Activated naive CD4-positive, alpha-beta T cell treated with anti-CD3 and anti-CD28 coated beads, Interleukin-2, amount 10 ng/mL, durations not matched to agents 7 days and 5 days (primary cell): ENCODE results near the gene SDK1.

Experiments
- CTCF ChIA-PET: fragments of 350-600 bp; sonication (Branson Sonifier 250); formaldehyde crosslinking; loops from one replicate; lab custom pipeline; 2021; ENCODE audit warnings: antibody characterized with exemption; lab: Charles Lee
- DNase-seq: peaks from one replicate; pipeline ENCODE4 v3.0.0-alpha.2; 2020
- H3K27ac Mint-ChIP-seq: one replicate; pipeline ENCODE4 v1.8.0; 2021; ENCODE audit warnings: mild to moderate bottlenecking, moderate library complexity, mixed read lengths
- H3K27me3 Mint-ChIP-seq: one replicate; pipeline ENCODE4 v1.8.0; 2021; ENCODE audit warnings: mild to moderate bottlenecking, mixed read lengths
- H3K36me3 Mint-ChIP-seq: one replicate; pipeline ENCODE4 v1.8.0; 2021; ENCODE audit warnings: mixed read lengths
- H3K4me1 Mint-ChIP-seq: one replicate; pipeline ENCODE4 v1.8.0; 2021; ENCODE audit warnings: mixed read lengths
- H3K4me3 Mint-ChIP-seq: one replicate; pipeline ENCODE4 v1.8.0; 2021; ENCODE audit warnings: mild to moderate bottlenecking, moderate library complexity, mixed read lengths
- H3K9me3 Mint-ChIP-seq: one replicate; pipeline ENCODE4 v1.8.0; 2021; ENCODE audit warnings: mixed read lengths

Gene SDK1

GRCh38 chr7:4029941-4030340 lies 728.9 kb downstream of the SDK1 start:
- H3K27ac Mint-ChIP-seq: no peak overlapping the region
- no peaks in the 10 kb centered on the region for H3K27me3 Mint-ChIP-seq
- no peaks in the 10 kb centered on the region for H3K4me1 Mint-ChIP-seq

GRCh38 chr7:4030346-4030950 lies 729.4 kb downstream of the SDK1 start:
- H3K27ac Mint-ChIP-seq: no peak overlapping the region

More at GRCh38 chr7:4029941-4030340, 728.9 kb downstream of the SDK1 start:
- no peak for DNase-seq
- Mint-ChIP-seq H3K9me3 (no peaks in the 10 kb centered on the region), H3K4me3 (no peak overlapping the region), H3K36me3 (no peaks in the 10 kb centered on the region)
- CTCF ChIA-PET: no interaction called here

GRCh38 chr7:4033996-4034395 lies 732.9 kb downstream of the SDK1 start:
- DNase-seq: no peak
- H3K27me3 Mint-ChIP-seq: no peaks in the 10 kb centered on the region
- H3K4me3 Mint-ChIP-seq: no peak overlapping the region
- H3K4me1 Mint-ChIP-seq: no peaks in the 10 kb centered on the region
- H3K27ac Mint-ChIP-seq: no peak overlapping the region
- no peaks in the 10 kb centered on the region for H3K36me3 Mint-ChIP-seq
- no peaks in the 10 kb centered on the region for H3K9me3 Mint-ChIP-seq
- CTCF ChIA-PET: no interaction called here

More at GRCh38 chr7:4030346-4030950, 729.4 kb downstream of the SDK1 start:
- no peaks in the 10 kb centered on the region for H3K9me3 Mint-ChIP-seq
- no peaks in the 10 kb centered on the region for H3K27me3 Mint-ChIP-seq
- H3K36me3 Mint-ChIP-seq: no peaks in the 10 kb centered on the region
- CTCF ChIA-PET: no interaction called here
- no peaks in the 10 kb centered on the region for H3K4me1 Mint-ChIP-seq
- DNase-seq: no peak
- H3K4me3 Mint-ChIP-seq: no peak overlapping the region

GRCh38 chr7:4037308-4037707 lies 736.3 kb downstream of the SDK1 start:
- Mint-ChIP-seq H3K4me1 (no peaks in the 10 kb centered on the region), H3K36me3 (no peaks in the 10 kb centered on the region), H3K4me3 (no peak overlapping the region), H3K27me3 (no peaks in the 10 kb centered on the region), H3K9me3 (no peaks in the 10 kb centered on the region), H3K27ac (no peak overlapping the region)
- DNase-seq: no peak
- CTCF ChIA-PET: no interaction called here

- Mint-ChIP-seq H3K4me1 (no peaks in the 10 kb centered on the region), H3K9me3 (no peaks in the 10 kb centered on the region), H3K36me3 (no peaks in the 10 kb centered on the region), H3K27ac (no peak overlapping the region), H3K4me3 (no peak overlapping the region), H3K27me3 (no peaks in the 10 kb centered on the region)
- CTCF ChIA-PET: no interaction called here
- no peak for DNase-seq
Observed at GRCh38 chr7:4037877-4038276, 736.8 kb downstream of the SDK1 start.

GRCh38 chr7:4040109-4040928 lies 739.3 kb downstream of the SDK1 start:
- H3K27me3 Mint-ChIP-seq: no peaks in the 10 kb centered on the region
- DNase-seq: no peak
- no peaks in the 10 kb centered on the region for H3K4me1 Mint-ChIP-seq
- H3K27ac Mint-ChIP-seq: no peak overlapping the region
- no peak overlapping the region for H3K4me3 Mint-ChIP-seq
- no peaks in the 10 kb centered on the region for H3K36me3 Mint-ChIP-seq
- H3K9me3 Mint-ChIP-seq: no peaks in the 10 kb centered on the region
- CTCF ChIA-PET: no interaction called here

- no peak for DNase-seq
- Mint-ChIP-seq H3K4me3 (no peak overlapping the region), H3K36me3 (no peaks in the 10 kb centered on the region), H3K27me3 (no peaks in the 10 kb centered on the region), H3K9me3 (no peaks in the 10 kb centered on the region), H3K4me1 (no peaks in the 10 kb centered on the region), H3K27ac (no peak overlapping the region)
- CTCF ChIA-PET: no interaction called here
Observed at GRCh38 chr7:4042402-4043045, 741.5 kb downstream of the SDK1 start.

- Mint-ChIP-seq H3K4me3 (no peak overlapping the region), H3K36me3 (no peaks in the 10 kb centered on the region), H3K4me1 (no peaks in the 10 kb centered on the region), H3K27ac (no peak overlapping the region), H3K27me3 (no peaks in the 10 kb centered on the region), H3K9me3 (no peaks in the 10 kb centered on the region)
- CTCF ChIA-PET: no interaction called here
- DNase-seq: no peak
Observed at GRCh38 chr7:4043988-4044387, 742.9 kb downstream of the SDK1 start.

- no peaks in the 10 kb centered on the region for H3K4me1 Mint-ChIP-seq
- H3K4me3 Mint-ChIP-seq: no peak overlapping the region
- H3K36me3 Mint-ChIP-seq: no peaks in the 10 kb centered on the region
- CTCF ChIA-PET: no interaction called here
- DNase-seq: no peak
- no peak overlapping the region for H3K27ac Mint-ChIP-seq
- H3K27me3 Mint-ChIP-seq: no peaks in the 10 kb centered on the region
- no peaks in the 10 kb centered on the region for H3K9me3 Mint-ChIP-seq
Observed at GRCh38 chr7:4045450-4045849, 744.4 kb downstream of the SDK1 start.

GRCh38 chr7:4045975-4046374 lies 744.9 kb downstream of the SDK1 start:
- no peaks in the 10 kb centered on the region for H3K9me3 Mint-ChIP-seq
- CTCF ChIA-PET: no interaction called here
- no peaks in the 10 kb centered on the region for H3K27me3 Mint-ChIP-seq
- no peak overlapping the region for H3K4me3 Mint-ChIP-seq
- H3K36me3 Mint-ChIP-seq: no peaks in the 10 kb centered on the region
- H3K27ac Mint-ChIP-seq: no peak overlapping the region
- no peak for DNase-seq
- no peaks in the 10 kb centered on the region for H3K4me1 Mint-ChIP-seq

- no peak for DNase-seq
- CTCF ChIA-PET: no interaction called here
- H3K9me3 Mint-ChIP-seq: no peaks in the 10 kb centered on the region
- H3K27ac Mint-ChIP-seq: no peak overlapping the region
- no peaks in the 10 kb centered on the region for H3K4me1 Mint-ChIP-seq
- H3K27me3 Mint-ChIP-seq: no peaks in the 10 kb centered on the region
- no peaks in the 10 kb centered on the region for H3K36me3 Mint-ChIP-seq
- H3K4me3 Mint-ChIP-seq: no peak overlapping the region
Observed at GRCh38 chr7:4048336-4048735, 747.3 kb downstream of the SDK1 start.

- CTCF ChIA-PET: no interaction called here
- Mint-ChIP-seq H3K27me3 (no peaks in the 10 kb centered on the region), H3K4me3 (no peak overlapping the region), H3K36me3 (no peaks in the 10 kb centered on the region), H3K9me3 (no peaks in the 10 kb centered on the region), H3K4me1 (no peaks in the 10 kb centered on the region), H3K27ac (no peak overlapping the region)
- DNase-seq: no peak
Observed at GRCh38 chr7:4049202-4049601, 748.1 kb downstream of the SDK1 start.

GRCh38 chr7:4050126-4050660 lies 749.1 kb downstream of the SDK1 start:
- H3K27me3 Mint-ChIP-seq: no peaks in the 10 kb centered on the region
- H3K27ac Mint-ChIP-seq: no peak overlapping the region
- H3K4me3 Mint-ChIP-seq: no peak overlapping the region
- no peak for DNase-seq
- CTCF ChIA-PET: no interaction called here
- no peaks in the 10 kb centered on the region for H3K4me1 Mint-ChIP-seq
- no peaks in the 10 kb centered on the region for H3K9me3 Mint-ChIP-seq
- no peaks in the 10 kb centered on the region for H3K36me3 Mint-ChIP-seq

- CTCF ChIA-PET: no interaction called here
- Mint-ChIP-seq H3K4me3 (no peak overlapping the region), H3K27ac (no peak overlapping the region), H3K27me3 (no peaks in the 10 kb centered on the region), H3K9me3 (no peaks in the 10 kb centered on the region), H3K36me3 (no peaks in the 10 kb centered on the region), H3K4me1 (no peaks in the 10 kb centered on the region)
- no peak for DNase-seq
Observed at GRCh38 chr7:4051696-4052095, 750.6 kb downstream of the SDK1 start.

GRCh38 chr7:4052130-4052529 lies 751.1 kb downstream of the SDK1 start:
- H3K9me3 Mint-ChIP-seq: no peaks in the 10 kb centered on the region
- no peaks in the 10 kb centered on the region for H3K36me3 Mint-ChIP-seq
- H3K27ac Mint-ChIP-seq: no peak overlapping the region
- CTCF ChIA-PET: no interaction called here
- H3K4me3 Mint-ChIP-seq: no peak overlapping the region
- H3K4me1 Mint-ChIP-seq: no peaks in the 10 kb centered on the region
- H3K27me3 Mint-ChIP-seq: no peaks in the 10 kb centered on the region
- no peak for DNase-seq
